Loucy (cell line): ENCODE data around the gene YIF1A.

Experiments used
- H2AFZ ChIP-seq: fragments of 200-600 bp; sonication (generic); 2 replicates; pipeline ENCODE4 v1.6.0; 2016; ENCODE audit warnings: antibody characterized with exemption, mild to moderate bottlenecking, low read length, moderate library complexity
- H3F3A ChIP-seq: fragments of 200-600 bp; 2 replicates; pipeline ENCODE4 v1.6.0; 2016; ENCODE audit warnings: antibody characterized with exemption, low read depth, mild to moderate bottlenecking
- H3K27me3 ChIP-seq: fragments of 200-600 bp; sonication (generic); 2 replicates; pipeline ENCODE4 v1.6.1; 2014; ENCODE audit warnings: low read length, mild to moderate bottlenecking; ENCODE audit not compliant: insufficient read depth, poor library complexity, severe bottlenecking
- H3K36me3 ChIP-seq: fragments of 200-600 bp; sonication (generic); 2 replicates; pipeline ENCODE4 v1.6.1; 2016; ENCODE audit warnings: low read length; ENCODE audit not compliant: insufficient read depth
- H3K4me1 ChIP-seq: fragments of 200-600 bp; sonication (generic); 2 replicates; pipeline ENCODE4 v1.5.1; 2014; ENCODE audit warnings: low read length, mild to moderate bottlenecking; ENCODE audit not compliant: insufficient read depth, poor library complexity, severe bottlenecking
- H3K4me2 ChIP-seq: fragments of 200-600 bp; sonication (generic); 2 replicates; pipeline ENCODE4 v1.6.0; 2014; ENCODE audit warnings: antibody characterized with exemption, low read length, low read depth, mild to moderate bottlenecking; ENCODE audit not compliant: poor library complexity, severe bottlenecking
- H3K4me3 ChIP-seq: fragments of 200-600 bp; sonication (generic); 2 replicates; pipeline ENCODE4 v1.5.1; 2014; ENCODE audit warnings: low read length, mild to moderate bottlenecking, mixed read lengths; ENCODE audit not compliant: poor library complexity, severe bottlenecking
- H3K79me2 ChIP-seq: fragments of 200-600 bp; sonication (generic); 2 replicates; pipeline ENCODE4 v1.6.1; 2014; ENCODE audit warnings: low read length; ENCODE audit not compliant: insufficient read depth
- H3K9ac ChIP-seq: fragments of 200-600 bp; sonication (generic); 2 replicates; pipeline ENCODE4 v1.6.0; 2014; ENCODE audit warnings: mild to moderate bottlenecking, low read depth, low read length, moderate library complexity; ENCODE audit not compliant: poor library complexity, severe bottlenecking
- H3K9me2 ChIP-seq: fragments of 200-600 bp; sonication (generic); replicated peaks from 2 replicates; pipeline ENCODE4 v1.6.1; 2016; ENCODE audit warnings: low read depth, low read length, mixed read lengths
- H3K9me3 ChIP-seq: fragments of 200-600 bp; sonication (generic); 2 replicates; pipeline ENCODE4 v1.6.1; 2014; ENCODE audit warnings: mild to moderate bottlenecking, antibody characterized with exemption, low read length, low read depth; ENCODE audit not compliant: insufficient read depth
- H4K20me1 ChIP-seq: fragments of 200-600 bp; sonication (generic); 2 replicates; pipeline ENCODE4 v1.6.0; 2014; ENCODE audit warnings: antibody characterized with exemption, low read length, mild to moderate bottlenecking; ENCODE audit not compliant: insufficient read depth, poor library complexity, severe bottlenecking
- CTCF ChIP-seq: fragments of 200-600 bp; sonication (generic); conservative IDR thresholded peaks from 2 replicates; pipeline ENCODE4 v1.5.1; 2014; ENCODE audit warnings: mild to moderate bottlenecking, antibody characterized with exemption, low read length
- EZH2phosphoT487 ChIP-seq: fragments of 200-600 bp; IDR thresholded peaks from 2 replicates; pipeline ENCODE4 v1.6.1; 2018; ENCODE audit warnings: antibody characterized with exemption, mild to moderate bottlenecking, moderate library complexity, borderline replicate concordance

Gene YIF1A

GRCh38 chr11:66275984-66276612 is 12.8 kb downstream of the YIF1A start:
- no peak overlapping the region for H3K9ac ChIP-seq

GRCh38 chr11:66275396-66275795 is 13.5 kb downstream of the YIF1A start:
- Histone ChIP-seq H3K4me3 (no peak overlapping the region), H3K79me2 (peaks cover 18% of the 10 kb centered on the region), H3F3A (no peaks in the 10 kb centered on the region), H3K36me3 (peaks cover 42% of the 10 kb centered on the region; the same call in 1 of the 2 replicates), H4K20me1 (peaks cover 16% of the 10 kb centered on the region), H2AFZ (no peak overlapping the region), H3K27me3 (no peaks in the 10 kb centered on the region), H3K4me1 (peaks cover 28% of the 10 kb centered on the region), H3K9me2 (no peaks in the 10 kb centered on the region), H3K9ac (no peak overlapping the region), H3K9me3 (no peaks in the 10 kb centered on the region), H3K4me2 (no peak overlapping the region)
- TF ChIP-seq EZH2phosphoT487 = no peak
- no peak for TF ChIP-seq CTCF

More at GRCh38 chr11:66275984-66276612, 12.8 kb downstream of the YIF1A start:
- peaks cover 11% of the 10 kb centered on the region; the same call in 1 of the 2 replicates for H3K79me2 ChIP-seq
- H3K9me2 ChIP-seq = no peaks in the 10 kb centered on the region
- H4K20me1 ChIP-seq = peaks cover 9% of the 10 kb centered on the region
- H3K36me3 ChIP-seq = peaks cover 42% of the 10 kb centered on the region; the same call in 1 of the 2 replicates
- H3K4me1 ChIP-seq = peaks cover 22% of the 10 kb centered on the region
- H3K27me3 ChIP-seq = no peaks in the 10 kb centered on the region
- H2AFZ ChIP-seq = no peak overlapping the region
- no peaks in the 10 kb centered on the region for H3F3A ChIP-seq
- no peaks in the 10 kb centered on the region for H3K9me3 ChIP-seq
- no peak overlapping the region for H3K4me3 ChIP-seq
- H3K4me2 ChIP-seq = no peak overlapping the region
- TF ChIP-seq CTCF = no peak
- TF ChIP-seq EZH2phosphoT487 = no peak

DNA sequence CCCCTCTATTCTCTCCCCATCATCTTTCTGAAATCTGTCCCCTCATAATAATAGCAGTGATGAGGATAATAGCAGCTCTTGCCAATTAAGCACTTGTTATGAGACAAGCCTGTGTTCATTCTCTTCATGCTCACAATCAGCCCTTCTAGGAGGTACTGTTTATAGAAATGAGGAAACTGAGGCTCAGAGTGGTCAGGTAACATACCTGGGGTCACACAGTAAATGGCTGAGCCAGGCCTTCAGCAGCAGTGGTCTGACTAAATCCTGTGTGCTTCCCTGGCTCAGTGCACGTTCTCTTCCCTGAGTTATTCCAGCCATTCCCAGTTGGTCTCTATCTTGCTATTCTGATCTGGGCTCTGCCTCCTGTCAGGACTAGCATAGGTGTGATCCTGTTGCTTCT is 14.7 kb downstream of the YIF1A start:
- H4K20me1 ChIP-seq = peaks cover 26% of the 10 kb centered on the region
- TF ChIP-seq CTCF = no peak
- no peak for TF ChIP-seq EZH2phosphoT487

More for the DNA sequence above, 14.7 kb downstream of the YIF1A start:
- Histone ChIP-seq H3K9me2 (no peaks in the 10 kb centered on the region), H3K36me3 (peaks cover 42% of the 10 kb centered on the region; the same call in 1 of the 2 replicates), H2AFZ (no peak overlapping the region), H3K4me2 (no peak overlapping the region), H3F3A (no peaks in the 10 kb centered on the region), H3K4me3 (no peak overlapping the region), H3K27me3 (no peaks in the 10 kb centered on the region), H3K9me3 (no peaks in the 10 kb centered on the region), H3K4me1 (peaks cover 39% of the 10 kb centered on the region), H3K9ac (no peak overlapping the region), H3K79me2 (peaks cover 30% of the 10 kb centered on the region)
